ENCODE data around the gene DGAT2L6.

DNA sequence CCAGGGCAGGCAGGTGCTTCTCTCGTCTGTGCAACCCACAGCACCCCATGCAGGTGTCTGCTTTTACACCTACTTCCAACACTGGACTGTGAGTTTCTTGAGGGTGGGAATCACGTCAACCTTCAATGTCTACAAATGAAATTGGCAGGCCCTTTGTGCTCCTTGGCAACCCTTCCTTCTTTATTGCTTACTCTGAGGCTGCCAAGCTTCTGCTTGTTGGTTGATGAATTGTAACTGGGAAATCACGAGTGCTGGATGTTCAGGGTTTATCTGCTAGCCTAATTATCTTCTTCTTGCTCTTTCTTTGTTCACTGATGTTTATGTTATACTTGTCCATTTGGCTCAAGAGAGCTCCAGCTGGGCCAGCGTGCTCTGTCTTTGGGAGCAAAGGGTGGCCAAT is 2.5 kb upstream of the DGAT2L6 start:
- TF ChIP-seq CTCF (conservative IDR thresholded peaks at IDR 0.05; ENCODE audit: low read depth, low read length) (no peak), EZH2 (IDR thresholded peaks at IDR 0.05; ENCODE audit: low read length, unreplicated experiment) (no peak), EZH2phosphoT487 (IDR thresholded peaks at IDR 0.05; ENCODE audit: borderline replicate concordance, low read length) (no peak)

All from PC-3 (cell line).